IMR-90 (cell line): ENCODE measurements around the gene IRAK2. TPM values are rescaled to one million over a fixed set of nuclear protein-coding genes. Genes with fewer than 3 reads are reported as not detected.

Source experiments
- ATAC-seq: fragments of 200-7000 bp; cut with Tn5 transposase; 2 replicates; pipeline ENCODE4 v1.9.1; 2020; ENCODE audit warnings: low read depth, mild to moderate bottlenecking, moderate library complexity
- BruUV-seq: library from RNA; stranded (reverse); fragments of 400-500 nt; replicated peaks from 2 replicates; lab custom pipeline; 2021; lab: Mats Ljungman, UMichigan
- CTCF ChIA-PET: fragments of 300-600 bp; formaldehyde crosslinking; extraction: SDS; loops from one replicate; lab custom pipeline; 2021; ENCODE audit warnings: antibody characterized with exemption; lab: Yijun Ruan, JAX
- POLR2A ChIA-PET: fragments of 300-600 bp; sonication (Branson Sonifier 250); formaldehyde crosslinking; loops from one replicate; lab custom pipeline; 2022; ENCODE audit warnings: antibody characterized with exemption; ENCODE audit not compliant: unreplicated experiment; lab: Charles Lee
- DNase-seq: peaks from one replicate; pipeline ENCODE4 v3.0.0; 2013
- H2AFZ ChIP-seq: replicated peaks from 2 replicates; pipeline ENCODE3; 2013; ENCODE audit warnings: low read length, mild to moderate bottlenecking; ENCODE audit not compliant: poor library complexity
- H2AK5ac ChIP-seq: 2 replicates; pipeline ENCODE4 v1.6.1; 2013; ENCODE audit warnings: low read depth, low read length, inconsistent platforms
- H2AK9ac ChIP-seq: replicated peaks from 2 replicates; pipeline ENCODE3; 2013; ENCODE audit warnings: mild to moderate bottlenecking, low read depth, low read length, moderate library complexity; ENCODE audit not compliant: poor library complexity
- H2BK120ac ChIP-seq: 2 replicates; pipeline ENCODE4 v1.6.1; 2013; ENCODE audit warnings: low read depth, low read length, inconsistent platforms
- H2BK15ac ChIP-seq: 3 replicates; pipeline ENCODE4 v1.6.1; 2013; ENCODE audit warnings: low read depth, low read length, inconsistent platforms
- H2BK20ac ChIP-seq: 2 replicates; pipeline ENCODE4 v1.6.1; 2013; ENCODE audit warnings: low read depth, mild to moderate bottlenecking, inconsistent platforms, low read length, moderate library complexity
- H2BK5ac ChIP-seq: 2 replicates; pipeline ENCODE4 v1.6.1; 2013; ENCODE audit warnings: mild to moderate bottlenecking, low read depth, low read length, inconsistent platforms; ENCODE audit not compliant: poor library complexity, severe bottlenecking
- H3K14ac ChIP-seq: replicated peaks from 2 replicates; pipeline ENCODE4 v1.6.1; 2013; ENCODE audit warnings: low read depth, low read length, inconsistent platforms
- H3K18ac ChIP-seq: 2 replicates; pipeline ENCODE4 v1.6.1; 2013; ENCODE audit warnings: low read depth, low read length, control low read depth
- H3K23ac ChIP-seq: 2 replicates; pipeline ENCODE4 v1.6.1; 2013; ENCODE audit warnings: low read depth, low read length, inconsistent platforms
- H3K27ac ChIP-seq: 2 replicates; pipeline ENCODE4 v1.5.1; 2013; ENCODE audit warnings: mild to moderate bottlenecking, control low read depth, low read length; ENCODE audit not compliant: insufficient read depth
- H3K27me3 ChIP-seq: 2 replicates; pipeline ENCODE4 v1.6.1; 2013; ENCODE audit warnings: low read length; ENCODE audit not compliant: control insufficient read depth, insufficient read depth
- H3K36me3 ChIP-seq: 2 replicates; pipeline ENCODE4 v1.6.1; 2013; ENCODE audit warnings: low read length, mixed read lengths; ENCODE audit not compliant: control insufficient read depth, insufficient read depth
- H3K4ac ChIP-seq: 2 replicates; pipeline ENCODE4 v1.6.1; 2013; ENCODE audit warnings: low read depth, low read length, inconsistent platforms
- H3K4me1 ChIP-seq: 2 replicates; pipeline ENCODE4 v1.6.1; 2013; ENCODE audit warnings: low read length, mixed read lengths; ENCODE audit not compliant: control insufficient read depth, insufficient read depth
- H3K4me2 ChIP-seq: 2 replicates; pipeline ENCODE4 v1.6.1; 2013; ENCODE audit warnings: low read depth, mild to moderate bottlenecking, control low read depth, low read length, moderate library complexity
- H3K4me3 ChIP-seq: 2 replicates; pipeline ENCODE4 v1.5.1; 2013; ENCODE audit warnings: low read depth, mild to moderate bottlenecking, control low read depth, low read length, moderate library complexity; ENCODE audit not compliant: insufficient read depth
- H3K56ac ChIP-seq: 2 replicates; pipeline ENCODE4 v1.6.1; 2013; ENCODE audit warnings: low read length, inconsistent platforms; ENCODE audit not compliant: insufficient read depth; ENCODE audit errors: extremely low read depth
- H3K79me1 ChIP-seq, 2 experiments: 2 replicates each; pipeline ENCODE4 v1.6.1; 2013; ENCODE audit warnings: low read length in 2 of 2, inconsistent platforms in 1 of 2, low read depth in 1 of 2
- H3K9ac ChIP-seq: 2 replicates; pipeline ENCODE4 v1.6.1; 2013; ENCODE audit warnings: low read depth, low read length, control low read depth
- H3K9me1 ChIP-seq: 2 replicates; pipeline ENCODE4 v1.6.1; 2013; ENCODE audit warnings: low read length, inconsistent platforms; ENCODE audit not compliant: insufficient read depth
- H3K9me3 ChIP-seq: 2 replicates; pipeline ENCODE4 v1.6.1; 2013; ENCODE audit warnings: low read length; ENCODE audit not compliant: control insufficient read depth, insufficient read depth
- H4K20me1 ChIP-seq: 2 replicates; pipeline ENCODE4 v1.6.1; 2013; ENCODE audit warnings: low read length, inconsistent platforms; ENCODE audit not compliant: insufficient read depth
- H4K5ac ChIP-seq: 2 replicates; pipeline ENCODE4 v1.6.1; 2013; ENCODE audit warnings: mild to moderate bottlenecking, low read depth, low read length, control low read depth
- H4K8ac ChIP-seq, 2 experiments: 2 replicates each; pipeline ENCODE4 v1.6.1; 2013; ENCODE audit warnings: low read depth in 2 of 2, low read length in 2 of 2, control low read depth in 1 of 2, inconsistent platforms in 1 of 2
- H4K91ac ChIP-seq: 2 replicates; pipeline ENCODE4 v1.6.1; 2013; ENCODE audit warnings: low read depth, low read length, inconsistent platforms; ENCODE audit not compliant: insufficient read depth
- BHLHE40 ChIP-seq: fragments of 150-350 bp; IDR thresholded peaks from 2 replicates; pipeline ENCODE4 v1.6.1; 2016; ENCODE audit warnings: mild to moderate bottlenecking, low read depth, low read length
- CHD1 ChIP-seq: IDR thresholded peaks from 2 replicates; pipeline ENCODE4 v1.6.1; 2012; ENCODE audit warnings: low read depth, low read length, improper control_type of control experiment
- FOS ChIP-seq: fragments of 150-350 bp; IDR thresholded peaks from 2 replicates; pipeline ENCODE4 v1.6.1; 2016; ENCODE audit warnings: low read depth, low read length
- MAFK ChIP-seq: IDR thresholded peaks from 2 replicates; pipeline ENCODE4 v1.6.1; 2012; ENCODE audit warnings: low read depth, low read length, improper control_type of control experiment
- MAZ ChIP-seq: IDR thresholded peaks from 2 replicates; pipeline ENCODE4 v1.6.1; 2012; ENCODE audit warnings: low read depth, mild to moderate bottlenecking, low read length, improper control_type of control experiment, moderate library complexity, borderline replicate concordance
- MXI1 ChIP-seq: IDR thresholded peaks from 2 replicates; pipeline ENCODE4 v1.6.1; 2012; ENCODE audit warnings: low read depth, mild to moderate bottlenecking, low read length, moderate library complexity, borderline replicate concordance
- POLR2A ChIP-seq: IDR thresholded peaks from 2 replicates; pipeline ENCODE4 v1.6.1; 2012; ENCODE audit warnings: mild to moderate bottlenecking, low read depth, low read length
- RAD21 ChIP-seq: IDR thresholded peaks from 2 replicates; pipeline ENCODE4 v1.6.1; 2012; ENCODE audit warnings: low read length, improper control_type of control experiment
- RCOR1 ChIP-seq: IDR thresholded peaks from 2 replicates; pipeline ENCODE4 v1.6.1; 2012; ENCODE audit warnings: mild to moderate bottlenecking, low read length, improper control_type of control experiment; ENCODE audit not compliant: insufficient replicate concordance
- SMC3 ChIP-seq: fragments of 150-350 bp; IDR thresholded peaks from 2 replicates; pipeline ENCODE4 v1.6.1; 2016; ENCODE audit warnings: low read depth, mild to moderate bottlenecking, antibody characterized with exemption, low read length, moderate library complexity
- WGBS, 2 experiments: methylation state at CpG; one replicate each; pipeline versions ENCODE4 v1.1.5 to v1.1.7; 2013; ENCODE audit warnings: missing lambda C conversion rate in 2 of 2; ENCODE audit not compliant: insufficient read length in 1 of 2; ENCODE audit errors: extremely low coverage in 2 of 2; 5-methylcytosine and 5-hydroxymethylcytosine counted together
- dilution Hi-C: fragments of 300-500 bp; cut with HindIII; formaldehyde crosslinking; loops from one replicate; pipeline ENCODE4 v1.14.3; 2018; ENCODE audit warnings: low sequenced_read_pairs; ENCODE audit not compliant: unreplicated experiment
- in situ Hi-C: fragments of 300-500 bp; cut with MboI; formaldehyde crosslinking; loops from 3 replicates; pipeline ENCODE4 v1.14.3; 2019; ENCODE audit warnings: low sequenced_read_pairs, inconsistent platforms, mixed read lengths
- intact Hi-C: fragments of 100-400 bp; cut with micrococcal nuclease; formaldehyde crosslinking; loops from 2 replicates; pipeline ENCODE4 v1.10.0; 2022
- polyA plus RNA-seq, 3 experiments: library from polyadenylated mRNA; depleted of rRNA; stranded (reverse); fragments of >200 nt; gene quantifications; 2 replicates each; pipeline ENCODE4 v1.2.3, GENCODE V29; 2012; ENCODE audit warnings: low replicate concordance in 1 of 3
- total RNA-seq: library from RNA; depleted of rRNA; stranded (reverse); fragments of >200 nt; gene quantifications from 2 replicates; pipeline ENCODE4 v1.2.3, GENCODE V29; 2012
- TF ChIP-seq, protein P1 (sequence below): conservative IDR thresholded peaks from 2 replicates; pipeline ENCODE4 v1.5.1; 2012; ENCODE audit warnings: mild to moderate bottlenecking, low read depth, low read length, improper control_type of control experiment
- TF ChIP-seq, protein P2 (sequence below): fragments of 150-350 bp; IDR thresholded peaks from 2 replicates; pipeline ENCODE4 v1.6.1; 2016; ENCODE audit warnings: low read depth, mild to moderate bottlenecking, low read length, moderate library complexity, borderline replicate concordance
- TF ChIP-seq, protein P3 (sequence below): fragments of 150-350 bp; IDR thresholded peaks from 2 replicates; pipeline ENCODE4 v1.6.1; 2017; ENCODE audit warnings: mild to moderate bottlenecking, antibody characterized with exemption, low read length, low read depth

IRAK2 gene
- total and polyA plus RNA-seq, 2 of the 4 experiments (the other 2 are of a cell fraction): 6.9 to 8.1 TPM

DNA sequence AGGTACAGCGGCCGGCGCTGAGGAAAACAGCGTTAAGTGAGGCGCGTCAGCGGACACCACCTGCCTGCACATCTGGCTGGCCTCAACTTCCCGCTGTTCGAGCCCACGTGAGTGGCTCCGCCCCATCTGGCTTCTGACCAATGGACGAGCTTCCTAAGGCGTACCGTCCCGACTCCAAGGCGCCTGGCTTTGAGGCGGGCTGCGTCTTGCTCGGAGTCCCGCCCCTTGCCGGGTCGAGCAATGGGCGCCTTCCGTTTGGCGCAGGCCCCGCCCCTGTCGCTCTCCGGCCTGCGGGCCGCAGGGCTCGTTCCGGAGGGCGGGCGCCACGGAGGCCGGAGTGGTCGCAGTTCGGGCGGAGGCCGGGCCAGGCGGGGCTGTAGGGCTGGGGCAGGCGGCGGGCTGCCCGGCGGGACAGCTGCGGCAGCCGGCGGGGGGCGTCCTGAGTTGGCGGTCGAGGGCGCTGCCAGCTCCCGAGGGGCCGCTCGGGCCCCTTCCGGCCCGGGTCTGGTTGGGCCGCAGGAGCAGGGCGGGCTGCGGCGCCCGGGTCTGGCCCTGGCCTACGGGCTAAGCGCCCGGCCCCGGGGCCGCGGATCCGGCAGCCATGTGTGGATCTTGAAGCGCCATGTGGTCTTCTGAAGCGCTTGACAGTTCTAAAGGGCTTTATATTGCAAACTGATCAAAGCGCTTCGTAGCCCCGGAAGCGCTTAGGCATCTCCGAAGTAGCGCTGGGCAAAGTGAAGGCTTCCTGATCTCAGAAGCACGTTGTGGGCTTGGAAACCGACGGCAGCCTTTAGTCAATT, 83.7 kb downstream of the IRAK2 start, which contains the start of gene TATDN2:
Gene TATDN2 (plus strand): TSS at position 276 of the 800 bp plus-strand sequence. CDS start 742 bp downstream, outside the sequence.
- peak within 1 kb of the TSS; percentile 44 for H3K56ac ChIP-seq
- H3K27ac ChIP-seq: peak within 1 kb of the TSS; percentile 64
- H3K79me1 ChIP-seq: peaks cover 21 to 43% of the 10 kb centered on the region in 2 experiments
- no peak within 1 kb of the TSS for H2BK20ac ChIP-seq
- H3K4me3 ChIP-seq: peak within 1 kb of the TSS; percentile 73
- ATAC-seq: peak; percentile 98
- peak within 1 kb of the TSS; percentile 86 for H3K9ac ChIP-seq
- in situ Hi-C loops: no loop called here
- intact Hi-C loops: no loop called here
- H3K4me1 ChIP-seq: peaks cover 5% of the 10 kb centered on the region; the same call in 1 of the 2 replicates
- H2AFZ ChIP-seq: peak within 1 kb of the TSS; percentile 83
- peaks cover 5% of the 10 kb centered on the region for H3K36me3 ChIP-seq
- dilution Hi-C loops: no loop called here
- TSS peak; percentile 56 for BruUV-seq
- H3K9me3 ChIP-seq: 0 out of 2 replicates have a peak, but pooled peaks cover 4% of the 10 kb centered on the region
- peak; percentile 93 for DNase-seq
- peak within 1 kb of the TSS; percentile 87 for H2AK5ac ChIP-seq
- H3K9me1 ChIP-seq: peaks cover 13% of the 10 kb centered on the region
- H2AK9ac ChIP-seq: peak within 1 kb of the TSS; percentile 95
- peak within 1 kb of the TSS; percentile 51 to 75 for H4K8ac ChIP-seq
- CTCF ChIA-PET: no interaction called here
- peak within 1 kb of the TSS; percentile 51; the same call in 1 of the 2 replicates for H3K18ac ChIP-seq
- 0 out of 2 replicates have a peak within 1 kb of the TSS, but pooled peaks have one; percentile 38 for H2BK120ac ChIP-seq
- 0% methylated on average over 61 of the region's 80 CpGs; no CpG with 5 or more reads in 1 of the 2 experiments for WGBS, 2 experiments
- H3K14ac ChIP-seq: peak within 1 kb of the TSS; percentile 97
- peak within 1 kb of the TSS; percentile 53 for H3K4ac ChIP-seq
- peak within 1 kb of the TSS; percentile 93 for H3K4me2 ChIP-seq
- no peak within 1 kb of the TSS for H2BK15ac ChIP-seq
- peak within 1 kb of the TSS; percentile 99 for H3K23ac ChIP-seq
- H2BK5ac ChIP-seq: peak within 1 kb of the TSS; percentile 10
- peaks cover 23% of the 10 kb centered on the region; the same call in 1 of the 2 replicates for H4K20me1 ChIP-seq
- no peaks in the 10 kb centered on the region for H3K27me3 ChIP-seq
- POLR2A ChIA-PET: no interaction called here
- peak within 1 kb of the TSS; percentile 44; the same call in 1 of the 2 replicates for H4K5ac ChIP-seq
- H4K91ac ChIP-seq: peak within 1 kb of the TSS; percentile 42
- peak; percentile 86 for TF ChIP-seq POLR2A
- TF ChIP-seq CHD1: no peak
- peak; percentile 33 for TF ChIP-seq RCOR1
- no peak for TF ChIP-seq RAD21
- TF ChIP-seq MAFK: no peak
- TF ChIP-seq, protein P1, sequence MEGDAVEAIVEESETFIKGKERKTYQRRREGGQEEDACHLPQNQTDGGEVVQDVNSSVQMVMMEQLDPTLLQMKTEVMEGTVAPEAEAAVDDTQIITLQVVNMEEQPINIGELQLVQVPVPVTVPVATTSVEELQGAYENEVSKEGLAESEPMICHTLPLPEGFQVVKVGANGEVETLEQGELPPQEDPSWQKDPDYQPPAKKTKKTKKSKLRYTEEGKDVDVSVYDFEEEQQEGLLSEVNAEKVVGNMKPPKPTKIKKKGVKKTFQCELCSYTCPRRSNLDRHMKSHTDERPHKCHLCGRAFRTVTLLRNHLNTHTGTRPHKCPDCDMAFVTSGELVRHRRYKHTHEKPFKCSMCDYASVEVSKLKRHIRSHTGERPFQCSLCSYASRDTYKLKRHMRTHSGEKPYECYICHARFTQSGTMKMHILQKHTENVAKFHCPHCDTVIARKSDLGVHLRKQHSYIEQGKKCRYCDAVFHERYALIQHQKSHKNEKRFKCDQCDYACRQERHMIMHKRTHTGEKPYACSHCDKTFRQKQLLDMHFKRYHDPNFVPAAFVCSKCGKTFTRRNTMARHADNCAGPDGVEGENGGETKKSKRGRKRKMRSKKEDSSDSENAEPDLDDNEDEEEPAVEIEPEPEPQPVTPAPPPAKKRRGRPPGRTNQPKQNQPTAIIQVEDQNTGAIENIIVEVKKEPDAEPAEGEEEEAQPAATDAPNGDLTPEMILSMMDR: no peak
- TF ChIP-seq BHLHE40: peak; percentile 78
- TF ChIP-seq, protein P2, sequence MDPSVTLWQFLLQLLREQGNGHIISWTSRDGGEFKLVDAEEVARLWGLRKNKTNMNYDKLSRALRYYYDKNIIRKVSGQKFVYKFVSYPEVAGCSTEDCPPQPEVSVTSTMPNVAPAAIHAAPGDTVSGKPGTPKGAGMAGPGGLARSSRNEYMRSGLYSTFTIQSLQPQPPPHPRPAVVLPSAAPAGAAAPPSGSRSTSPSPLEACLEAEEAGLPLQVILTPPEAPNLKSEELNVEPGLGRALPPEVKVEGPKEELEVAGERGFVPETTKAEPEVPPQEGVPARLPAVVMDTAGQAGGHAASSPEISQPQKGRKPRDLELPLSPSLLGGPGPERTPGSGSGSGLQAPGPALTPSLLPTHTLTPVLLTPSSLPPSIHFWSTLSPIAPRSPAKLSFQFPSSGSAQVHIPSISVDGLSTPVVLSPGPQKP: no peak
- peak; percentile 48; the same call in 1 of the 2 replicates for TF ChIP-seq MXI1
- TF ChIP-seq, protein P3, sequence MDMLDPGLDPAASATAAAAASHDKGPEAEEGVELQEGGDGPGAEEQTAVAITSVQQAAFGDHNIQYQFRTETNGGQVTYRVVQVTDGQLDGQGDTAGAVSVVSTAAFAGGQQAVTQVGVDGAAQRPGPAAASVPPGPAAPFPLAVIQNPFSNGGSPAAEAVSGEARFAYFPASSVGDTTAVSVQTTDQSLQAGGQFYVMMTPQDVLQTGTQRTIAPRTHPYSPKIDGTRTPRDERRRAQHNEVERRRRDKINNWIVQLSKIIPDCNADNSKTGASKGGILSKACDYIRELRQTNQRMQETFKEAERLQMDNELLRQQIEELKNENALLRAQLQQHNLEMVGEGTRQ: peak; percentile 83
- no peak for TF ChIP-seq FOS
- TF ChIP-seq SMC3: no peak
- TF ChIP-seq MAZ: peak; percentile 35; the same call in 1 of the 2 replicates
